Endothelial cell of umbilical vein (primary cell): ENCODE measurements around the gene KRT8. TPM values are rescaled to one million over a fixed set of nuclear protein-coding genes. Genes with fewer than 3 reads are reported as not detected.
A peak's percentile ranks its signal among the peaks of the same experiment; 100 is the strongest.

Experiments used
- BruUV-seq: library from RNA; stranded (reverse); fragments of 400-500 nt; replicated peaks from 2 replicates; lab custom pipeline; 2021; lab: Mats Ljungman, UMichigan
- CTCF ChIA-PET: fragments of 300-600, 350-600 bp; sonication (Branson Sonifier 250); formaldehyde crosslinking; loops from one replicate; lab custom pipeline; 2021; ENCODE audit warnings: antibody characterized with exemption, inconsistent platforms; lab: Charles Lee
- POLR2A ChIA-PET: fragments of 300-600, 350-600 bp; sonication (Branson Sonifier 250); formaldehyde crosslinking; loops from one replicate; lab custom pipeline; 2021; ENCODE audit warnings: antibody characterized with exemption, inconsistent platforms; lab: Charles Lee
- DNase-seq: peaks from one replicate; pipeline ENCODE4 v3.0.0-alpha.2; 2011; ENCODE audit warnings: low read depth, low spot score
- FAIRE-seq: peaks from 2 replicates; lab custom pipeline; 2011; peaks lifted over from hg19 to GRCh38; lab: Jason Lieb, UNC
- H2AFZ ChIP-seq: 2 replicates; pipeline ENCODE4 v1.6.0; 2012; ENCODE audit warnings: low read depth, low read length, control low read depth, inconsistent platforms
- H3K27ac ChIP-seq: 2 replicates; pipeline ENCODE4 v1.5.1; 2011; ENCODE audit warnings: low read depth, mild to moderate bottlenecking, control low read depth, low read length, moderate library complexity; ENCODE audit not compliant: insufficient read depth
- H3K27me3 ChIP-seq, 2 experiments: 2 replicates each; pipeline versions ENCODE4 v1.6.0 to v1.6.1; 2011; ENCODE audit warnings: low read length in 2 of 2, mixed read lengths in 1 of 2; ENCODE audit not compliant: control insufficient read depth in 2 of 2, insufficient read depth in 2 of 2
- H3K36me3 ChIP-seq, 2 experiments: 2 replicates in 1 of 2; 3 replicates in 1 of 2; pipeline ENCODE4 v1.5.1; 2011; ENCODE audit warnings: low read length in 2 of 2, mild to moderate bottlenecking in 1 of 2, moderate library complexity in 1 of 2; ENCODE audit not compliant: control insufficient read depth in 2 of 2, insufficient read depth in 2 of 2; ENCODE audit errors: extremely low read depth in 1 of 2
- H3K4me1 ChIP-seq: 3 replicates; pipeline ENCODE4 v1.5.1; 2011; ENCODE audit warnings: mild to moderate bottlenecking, low read length; ENCODE audit not compliant: control insufficient read depth, insufficient read depth; ENCODE audit errors: extremely low read depth
- H3K4me2 ChIP-seq: 2 replicates; pipeline ENCODE4 v1.6.1; 2011; ENCODE audit warnings: low read length, control low read depth, mixed read lengths; ENCODE audit not compliant: insufficient read depth
- H3K4me3 ChIP-seq, 3 experiments: fragments of 200-600 bp in 1 of 3; sonication (generic), shearing (Covaris generic) in 1 of 3; replicated peaks in 1 of 3; 2 replicates each; pipeline ENCODE4 v1.5.1; 2011 to 2016; ENCODE audit warnings: control low read depth in 3 of 3, low read length in 3 of 3, mild to moderate bottlenecking in 2 of 3, inconsistent platforms in 1 of 3, low read depth in 1 of 3, moderate library complexity in 1 of 3; ENCODE audit not compliant: insufficient read depth in 1 of 3
- H3K79me2 ChIP-seq: 2 replicates; pipeline ENCODE4 v1.6.0; 2012; ENCODE audit warnings: low read length, inconsistent platforms; ENCODE audit not compliant: control insufficient read depth, insufficient read depth
- H3K9ac ChIP-seq: replicated peaks from 2 replicates; pipeline ENCODE3; 2011; ENCODE audit warnings: low read length, control low read depth; ENCODE audit not compliant: insufficient read depth; ENCODE audit errors: extremely low read depth
- H3K9me1 ChIP-seq: replicated peaks from 3 replicates; pipeline ENCODE4 v1.6.0; 2011; ENCODE audit warnings: mild to moderate bottlenecking, low read length; ENCODE audit not compliant: control insufficient read depth, insufficient read depth; ENCODE audit errors: extremely low read depth
- H3K9me3 ChIP-seq: replicated peaks from 2 replicates; pipeline ENCODE4 v1.5.1; 2012; ENCODE audit warnings: low read length, inconsistent platforms; ENCODE audit not compliant: control insufficient read depth, insufficient read depth
- H4K20me1 ChIP-seq: replicated peaks from 2 replicates; pipeline ENCODE3; 2011; ENCODE audit warnings: mild to moderate bottlenecking, low read length; ENCODE audit not compliant: control insufficient read depth, insufficient read depth; ENCODE audit errors: extremely low read depth
- EZH2 ChIP-seq: IDR thresholded peaks from 2 replicates; pipeline ENCODE4 v1.6.1; 2012; ENCODE audit warnings: borderline replicate concordance, low read depth, mild to moderate bottlenecking, moderate library complexity, low read length, inconsistent platforms; ENCODE audit not compliant: severe bottlenecking
- FOS ChIP-seq: IDR thresholded peaks from 2 replicates; pipeline ENCODE4 v1.6.1; 2011; ENCODE audit warnings: mild to moderate bottlenecking, low read length, moderate library complexity, borderline replicate concordance; ENCODE audit not compliant: insufficient read depth
- GATA2 ChIP-seq: IDR thresholded peaks from 2 replicates; pipeline ENCODE4 v1.7.0; 2011; ENCODE audit warnings: low read depth, mild to moderate bottlenecking, moderate library complexity, mixed read lengths, low read length; ENCODE audit not compliant: insufficient read length, insufficient read depth
- JUN ChIP-seq: IDR thresholded peaks from 2 replicates; pipeline ENCODE4 v1.6.1; 2011; ENCODE audit warnings: borderline replicate concordance, low read depth; ENCODE audit not compliant: insufficient read length, insufficient read depth
- MAX ChIP-seq: IDR thresholded peaks from 2 replicates; pipeline ENCODE4 v1.6.1; 2011; ENCODE audit not compliant: insufficient read depth, insufficient read length
- MYC ChIP-seq: IDR thresholded peaks from one replicate; pipeline ENCODE4 v1.6.1; 2011; ENCODE audit warnings: mild to moderate bottlenecking, low read depth, low read length
- POLR2A ChIP-seq: IDR thresholded peaks from 2 replicates; pipeline ENCODE4 v1.6.1; 2012; ENCODE audit warnings: low read depth, mild to moderate bottlenecking, control low read depth, low read length
- POLR2AphosphoS5 ChIP-seq: IDR thresholded peaks from 2 replicates; pipeline ENCODE4 v1.6.1; 2012; ENCODE audit warnings: low read depth, mild to moderate bottlenecking, control low read depth, low read length, moderate library complexity; ENCODE audit not compliant: insufficient read depth
- dilution Hi-C: fragments of 300-500 bp; cut with MboI; formaldehyde crosslinking; loops from one replicate; pipeline ENCODE4 v1.15.0; 2019; ENCODE audit warnings: low sequenced_read_pairs; ENCODE audit not compliant: extremely low pct_ligation_motif_present
- intact Hi-C: fragments of 100-400 bp; cut with micrococcal nuclease; formaldehyde crosslinking; loops from one replicate; pipeline ENCODE4 v1.10.0; 2022
- polyA plus RNA-seq, 4 experiments: library from polyadenylated mRNA; depleted of rRNA in 3 of 4; stranded (reverse) in 3 of 4; unstranded in 1 of 4; fragments of >200 nt; gene quantifications; 2 replicates each; pipeline versions ENCODE4 v1.2.1 to v1.2.3, GENCODE V29; 2011 to 2012; ENCODE audit warnings: missing spikeins in 1 of 4
- total RNA-seq: library from RNA; stranded (reverse); gene quantifications from 2 replicates; pipeline ENCODE4 v1.2.3, GENCODE V29; 2021
- TF ChIP-seq, protein P1 (sequence below), 2 donors: IDR thresholded peaks; 1 replicate in 1 of 2; 2 replicates in 1 of 2; pipeline ENCODE4 v1.5.1; 2011; ENCODE audit warnings: low read length in 2 of 2, mild to moderate bottlenecking in 2 of 2, moderate library complexity in 2 of 2, control low read depth in 1 of 2, inconsistent platforms in 1 of 2, low read depth in 1 of 2; ENCODE audit not compliant: insufficient read depth in 1 of 2; ENCODE audit errors: extremely low read depth in 1 of 2

KRT8 gene
- total and polyA plus RNA-seq, 2 donors (not counting 3 experiments of a cell fraction or from before 2014, with no cell fraction given): 23.5 to 31.7 TPM

- Histone ChIP-seq H3K27ac (peak overlapping the region; percentile 91), H2AFZ (no peak overlapping the region), H3K9me3 (no peaks in the 10 kb centered on the region), H3K9me1 (no peaks in the 10 kb centered on the region), H3K9ac (peak overlapping the region; percentile 89), H3K4me2 (peak overlapping the region; percentile 65), H3K79me2 (peaks cover 28% of the 10 kb centered on the region), H3K4me3 (peak overlapping the region; percentile 67 to 93 (median 74)), H4K20me1 (no peaks in the 10 kb centered on the region), H3K36me3 (peaks cover 3 to 15% of the 10 kb centered on the region in 2 experiments), H3K4me1 (peaks cover 37% of the 10 kb centered on the region), H3K27me3 (no peaks in the 10 kb centered on the region)
- DNase-seq (peak; percentile 96), FAIRE-seq (peak; percentile 99)
- ChIA-PET POLR2A (interaction anchor here (0.8 to 1.1 kb wide), 3 partner anchors 9 to 25 kb away, joined by 3 to 4 read pairs (median 4); no protein-coding TSS in a partner anchor), CTCF (interaction anchor here (1.3 to 5.8 kb wide), 4 partner anchors 24 to 65 kb away, joined by 3 to 76 read pairs (median 20); no protein-coding TSS in a partner anchor)
- intact Hi-C loops: loop anchor here (1.0 to 2.0 kb wide), 5 partner anchors 24 to 64 kb away; partner anchors contain the start of gene EIF4B
- TF ChIP-seq GATA2: peak; percentile 18
- peak; percentile 87 for TF ChIP-seq JUN
- no peak for TF ChIP-seq POLR2A
- TF ChIP-seq MYC: peak; percentile 52
- TF ChIP-seq POLR2AphosphoS5: peak; percentile 88
- no peak for TF ChIP-seq MAX
- TF ChIP-seq EZH2: no peak
- TF ChIP-seq, protein P1, sequence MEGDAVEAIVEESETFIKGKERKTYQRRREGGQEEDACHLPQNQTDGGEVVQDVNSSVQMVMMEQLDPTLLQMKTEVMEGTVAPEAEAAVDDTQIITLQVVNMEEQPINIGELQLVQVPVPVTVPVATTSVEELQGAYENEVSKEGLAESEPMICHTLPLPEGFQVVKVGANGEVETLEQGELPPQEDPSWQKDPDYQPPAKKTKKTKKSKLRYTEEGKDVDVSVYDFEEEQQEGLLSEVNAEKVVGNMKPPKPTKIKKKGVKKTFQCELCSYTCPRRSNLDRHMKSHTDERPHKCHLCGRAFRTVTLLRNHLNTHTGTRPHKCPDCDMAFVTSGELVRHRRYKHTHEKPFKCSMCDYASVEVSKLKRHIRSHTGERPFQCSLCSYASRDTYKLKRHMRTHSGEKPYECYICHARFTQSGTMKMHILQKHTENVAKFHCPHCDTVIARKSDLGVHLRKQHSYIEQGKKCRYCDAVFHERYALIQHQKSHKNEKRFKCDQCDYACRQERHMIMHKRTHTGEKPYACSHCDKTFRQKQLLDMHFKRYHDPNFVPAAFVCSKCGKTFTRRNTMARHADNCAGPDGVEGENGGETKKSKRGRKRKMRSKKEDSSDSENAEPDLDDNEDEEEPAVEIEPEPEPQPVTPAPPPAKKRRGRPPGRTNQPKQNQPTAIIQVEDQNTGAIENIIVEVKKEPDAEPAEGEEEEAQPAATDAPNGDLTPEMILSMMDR (IDR thresholded peaks at IDR 0.05; ENCODE audit: extremely low read depth in 1 of 2, insufficient read depth in 1 of 2, low read depth in 1 of 2, low read length in 2 of 2): no peak
- peak; percentile 97 for TF ChIP-seq FOS
- BruUV-seq: TSS peak; percentile 92
- dilution Hi-C loops: no loop called here
Measured at GRCh38 chr12:52949413-52950331, 44.8 kb upstream of the KRT8 start.
